CD4-positive, alpha-beta T cell treated with Interferon alpha-2 for 1 hour (primary cell): Measurements from ENCODE around the gene MAN1C1.
A peak's percentile ranks its signal among the peaks of the same experiment; 100 is the strongest.

Experiments
- DNase-seq, 2 donors: peaks; one replicate each; pipeline ENCODE4 v3.0.0-alpha.2; 2020 to 2022

Gene MAN1C1

GRCh38 chr1:25819491-25820246 lies 203.1 kb downstream of the MAN1C1 start, which contains the start of gene MTFR1L:
MTFR1L (plus strand) TSS chr1:25819954; CDS start chr1:25823105, 3,151 bp downstream.
- peak; percentile 89 to 94 for DNase-seq

GRCh38 chr1:25820247-25821111 lies 203.9 kb downstream of the MAN1C1 start:
- DNase-seq = peak; percentile 73 to 80

- no peak for DNase-seq
These were observed 204.5 kb downstream of the MAN1C1 start for GRCh38 chr1:25821112-25821476.

- DNase-seq = no peak
These were observed 205.1 kb downstream of the MAN1C1 start for GRCh38 chr1:25821630-25822091.

- no peak for DNase-seq
These were observed 209.0 kb downstream of the MAN1C1 start for GRCh38 chr1:25825605-25826004.

- no peak for DNase-seq
These were observed 210.0 kb downstream of the MAN1C1 start for GRCh38 chr1:25826571-25826970.

GRCh38 chr1:25828491-25828890 lies 211.9 kb downstream of the MAN1C1 start:
- no peak for DNase-seq

GRCh38 chr1:25829046-25829445 lies 212.5 kb downstream of the MAN1C1 start:
- DNase-seq = no peak

GRCh38 chr1:25831569-25832196 lies 215.1 kb downstream of the MAN1C1 start:
- no peak for DNase-seq

- no peak for DNase-seq
These were observed 215.9 kb downstream of the MAN1C1 start for GRCh38 chr1:25832336-25833037.

- DNase-seq = no peak
These were observed 216.6 kb downstream of the MAN1C1 start for GRCh38 chr1:25833158-25833557.
